Testis (tissue), 3 donors: ENCODE measurements around the gene KCNQ5. TPM values are rescaled to one million over a fixed set of nuclear protein-coding genes. Genes with fewer than 3 reads are reported as not detected.
"Not testable (repeated sequence)": the region's sequence is repeated elsewhere in the genome, so short reads cannot be mapped to it uniquely, and the experiment has no call there.

Experiments used
- DNase-seq: peaks from one replicate; pipeline ENCODE4 v3.0.0-alpha.2; 2019
- H3K27ac ChIP-seq, 2 donors: fragments of 200-600 bp; sonication (generic); one replicate each; pipeline ENCODE4 v1.5.1; 2019
- H3K27me3 ChIP-seq: fragments of 200-600 bp; sonication (generic); one replicate; pipeline ENCODE4 v1.5.1; 2019
- H3K36me3 ChIP-seq: fragments of 200-600 bp; sonication (generic); one replicate; pipeline ENCODE4 v1.5.1; 2017; ENCODE audit warnings: low read depth; ENCODE audit errors: missing control alignments
- H3K4me1 ChIP-seq: fragments of 200-600 bp; sonication (generic); one replicate; pipeline ENCODE4 v1.5.1; 2019
- H3K4me3 ChIP-seq, 2 donors: fragments of 200-600 bp; sonication (generic); one replicate each; pipeline ENCODE4 v1.5.1; 2017 to 2019
- H3K9me3 ChIP-seq: fragments of 200-600 bp; sonication (generic); one replicate; pipeline ENCODE4 v1.5.1; 2017
- CTCF ChIP-seq, 3 experiments: fragments of 450-650 bp in 2 of 3; fragments of 200-600 bp in 1 of 3; sonication (generic) in 1 of 3; IDR thresholded peaks; one replicate each; pipeline ENCODE4 v1.5.1; 2016 to 2019; ENCODE audit warnings: antibody characterized with exemption in 3 of 3, mild to moderate bottlenecking in 2 of 3, moderate library complexity in 1 of 3
- POLR2A ChIP-seq: fragments of 450-650 bp; IDR thresholded peaks from one replicate; pipeline ENCODE4 v1.6.1; 2017; ENCODE audit warnings: antibody characterized with exemption, mild to moderate bottlenecking, moderate library complexity
- WGBS, 2 donors: methylation state at CpG; one replicate each; pipeline ENCODE4 v1.1.5; 2018; 5-methylcytosine and 5-hydroxymethylcytosine counted together
- intact Hi-C: fragments of 100-400 bp; cut with DNase I; formaldehyde crosslinking; loops from one replicate; pipeline ENCODE4 v1.15.1; 2023; ENCODE audit warnings: low total_unique reads
- polyA plus RNA-seq: library from polyadenylated mRNA; stranded (reverse); fragments of 350-450 nt; fragmentation: Illumina TruSeq; extraction: RNeasy Lipid Tissue Mini Kit (QIAGEN cat#74804); gene quantifications from one replicate; pipeline ENCODE4 v1.2.3, GENCODE V29; 2014; ENCODE audit warnings: low read depth, low replicate concordance; ENCODE audit not compliant: insufficient read depth
- total RNA-seq, 2 donors: library from RNA; depleted of rRNA; stranded (reverse); fragments of >200 nt; gene quantifications; one replicate each; pipeline ENCODE4 v1.2.3, GENCODE V29; 2016

Gene KCNQ5
- total and polyA plus RNA-seq, 3 donors from 2014 or later = 0.43 to 1.1 (median 0.73) TPM

- H3K4me1 ChIP-seq = no peaks in the 10 kb centered on the region
- 89 to 97% methylated on average over 6 of the region's 6 CpGs for WGBS, 2 donors
- no peak for DNase-seq
- H3K27me3 ChIP-seq = no peaks in the 10 kb centered on the region
- no peak overlapping the region for H3K4me3 ChIP-seq
- TF ChIP-seq CTCF (IDR thresholded peaks at IDR 0.05) (no peak), POLR2A (no peak)
- no peaks in the 10 kb centered on the region for H3K36me3 ChIP-seq
- intact Hi-C loops = no loop called here
- no peak overlapping the region for H3K27ac ChIP-seq
- H3K9me3 ChIP-seq = no peaks in the 10 kb centered on the region
Observed at GRCh38 chr6:73233048-73233447, 611.2 kb downstream of the KCNQ5 start.

- WGBS, 2 donors = 43 to 44% methylated on average over 3 of the region's 3 CpGs
- H3K4me3 ChIP-seq, H3K27ac ChIP-seq, H3K36me3 ChIP-seq, H3K9me3 ChIP-seq, DNase-seq, intact Hi-C loops, H3K27me3 ChIP-seq, H3K4me1 ChIP-seq: not testable (repeated sequence)
Observed at GRCh38 chr6:73233971-73234370, 612.1 kb downstream of the KCNQ5 start.

GRCh38 chr6:73234733-73235132 is 612.9 kb downstream of the KCNQ5 start:
- no peak for DNase-seq
- Histone ChIP-seq H3K27ac (no peak overlapping the region), H3K36me3 (no peaks in the 10 kb centered on the region), H3K4me1 (no peaks in the 10 kb centered on the region), H3K4me3 (no peak overlapping the region), H3K27me3 (no peaks in the 10 kb centered on the region), H3K9me3 (no peaks in the 10 kb centered on the region)
- WGBS, 2 donors = 86 to 100% methylated on average over 1 of the region's 1 CpG
- TF ChIP-seq POLR2A = no peak
- no peak for TF ChIP-seq CTCF (IDR thresholded peaks at IDR 0.05)
- intact Hi-C loops = no loop called here

- TF ChIP-seq POLR2A = no peak
- no peak for TF ChIP-seq CTCF (IDR thresholded peaks at IDR 0.05)
- no peaks in the 10 kb centered on the region for H3K9me3 ChIP-seq
- no peaks in the 10 kb centered on the region for H3K4me1 ChIP-seq
- no peaks in the 10 kb centered on the region for H3K27me3 ChIP-seq
- DNase-seq = no peak
- intact Hi-C loops = no loop called here
- no peak overlapping the region for H3K4me3 ChIP-seq
- H3K36me3 ChIP-seq = no peaks in the 10 kb centered on the region
- 93 to 96% methylated on average over 5 of the region's 5 CpGs for WGBS, 2 donors
- H3K27ac ChIP-seq = no peak overlapping the region
Observed at GRCh38 chr6:73236144-73236750, 614.4 kb downstream of the KCNQ5 start.

- H3K9me3 ChIP-seq = no peaks in the 10 kb centered on the region
- H3K36me3 ChIP-seq = no peaks in the 10 kb centered on the region
- no peak overlapping the region for H3K4me3 ChIP-seq
- intact Hi-C loops = no loop called here
- WGBS, 2 donors = 83 to 94% methylated on average over 4 of the region's 4 CpGs
- no peaks in the 10 kb centered on the region for H3K4me1 ChIP-seq
- no peak overlapping the region for H3K27ac ChIP-seq
- DNase-seq = no peak
- no peaks in the 10 kb centered on the region for H3K27me3 ChIP-seq
- TF ChIP-seq POLR2A (no peak), CTCF (IDR thresholded peaks at IDR 0.05) (no peak)
Observed at GRCh38 chr6:73240730-73241129, 618.9 kb downstream of the KCNQ5 start.
